B cell (primary cell): ENCODE data around the gene SLC4A2.

Experiments
- CTCF ChIP-seq: fragments of 200-600 bp; IDR thresholded peaks from one replicate; pipeline ENCODE4 v1.8.0; 2022; ENCODE audit warnings: antibody characterized with exemption, mild to moderate bottlenecking
- EZH2 ChIP-seq: IDR thresholded peaks from 2 replicates; pipeline ENCODE4 v1.6.1; 2012; ENCODE audit warnings: borderline replicate concordance, low read depth, mild to moderate bottlenecking, moderate library complexity, low read length; ENCODE audit not compliant: insufficient read depth, poor library complexity, severe bottlenecking

DNA sequence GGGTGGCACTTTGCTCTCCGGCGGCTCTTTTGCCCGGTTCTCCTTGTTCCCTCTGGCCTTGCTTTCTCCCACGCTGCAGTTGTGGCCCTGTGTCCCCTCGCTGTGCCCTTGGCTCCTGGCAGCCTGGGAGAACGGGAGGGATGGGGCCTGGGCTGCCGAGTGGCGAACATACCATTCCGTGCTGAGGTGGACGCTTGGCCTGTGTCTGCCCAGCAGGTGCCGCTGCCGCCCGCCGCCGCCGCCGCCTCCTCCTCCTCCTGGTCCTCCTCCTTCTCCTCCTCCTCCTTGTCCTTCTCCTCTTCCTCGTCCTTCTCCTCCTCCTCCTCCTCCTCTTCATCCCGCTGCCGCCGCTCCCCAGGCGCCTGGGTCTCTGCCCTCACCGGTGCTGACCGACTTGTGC lies 62.9 kb downstream of the SLC4A2 start:
- no peak for TF ChIP-seq CTCF
- TF ChIP-seq EZH2, result no peak
